GM18526 (cell line): ENCODE results near the gene CCNO.

Experiments
- POLR2A ChIP-seq: IDR thresholded peaks from 3 replicates; pipeline ENCODE4 v1.6.1; 2011; ENCODE audit not compliant: insufficient read length; ENCODE audit errors: extremely low read depth

CCNO gene

GRCh38 chr5:55232985-55233928 lies at the start of gene CCNO:
TSS of gene CCNO (minus strand) at chr5:55233608. CDS start at chr5:55233523, 85 bp downstream.
- TF ChIP-seq POLR2A, result no peak

- no peak for TF ChIP-seq POLR2A
Measured at GRCh38 chr5:55278778-55279177, 45.4 kb upstream of the CCNO start.

- no peak for TF ChIP-seq POLR2A
Measured at GRCh38 chr5:55276771-55277170, 43.4 kb upstream of the CCNO start.

- TF ChIP-seq POLR2A, result no peak
Measured at GRCh38 chr5:55258339-55258738, 24.9 kb upstream of the CCNO start.

GRCh38 chr5:55254802-55255201 lies 21.4 kb upstream of the CCNO start:
- no peak for TF ChIP-seq POLR2A

GRCh38 chr5:55250064-55250463 lies 16.7 kb upstream of the CCNO start:
- TF ChIP-seq POLR2A, result no peak

- TF ChIP-seq POLR2A, result no peak
Measured at GRCh38 chr5:55241746-55242145, 8.3 kb upstream of the CCNO start.

- no peak for TF ChIP-seq POLR2A
Measured at GRCh38 chr5:55236800-55237199, 3.4 kb upstream of the CCNO start.

- no peak for TF ChIP-seq POLR2A
Measured at GRCh38 chr5:55234121-55234700, 803 bp upstream of the CCNO start.

GRCh38 chr5:55232271-55232984 lies 980 bp downstream of the CCNO start:
- TF ChIP-seq POLR2A, result no peak

- TF ChIP-seq POLR2A, result no peak
Measured at GRCh38 chr5:55231919-55232270, 1.5 kb downstream of the CCNO start.

- no peak for TF ChIP-seq POLR2A
Measured at GRCh38 chr5:55231029-55231918, 2.1 kb downstream of the CCNO start.

GRCh38 chr5:55230086-55230629 lies 3.2 kb downstream of the CCNO start:
- TF ChIP-seq POLR2A, result no peak

- no peak for TF ChIP-seq POLR2A
Measured at GRCh38 chr5:55227664-55228430, 5.6 kb downstream of the CCNO start.

GRCh38 chr5:55226934-55227663 lies 6.3 kb downstream of the CCNO start, which contains the start of gene MCIDAS:
TSS of gene MCIDAS (minus strand) at chr5:55227315. CDS start at chr5:55227138, 177 bp downstream.
- no peak for TF ChIP-seq POLR2A
